ENCODE measurements around the gene ZNF804B.

DNA sequence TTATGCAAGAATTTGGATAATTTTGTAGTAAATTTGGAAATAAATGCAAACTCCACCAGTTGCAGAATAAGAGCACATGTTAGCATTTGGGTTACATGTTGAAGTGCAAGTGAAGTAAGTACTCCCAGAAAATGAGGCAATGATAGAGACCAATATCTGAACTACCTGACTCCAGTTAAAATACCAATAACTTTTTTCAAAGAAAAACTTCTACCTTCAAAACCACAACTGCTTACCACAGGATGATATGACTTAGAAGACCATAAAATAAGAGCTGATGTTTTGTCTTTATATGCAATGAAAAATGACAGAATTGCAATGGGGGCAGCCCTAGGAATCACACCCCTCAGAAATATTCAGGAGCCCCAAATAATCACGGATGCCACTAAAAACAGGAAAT is 597.6 kb downstream of the ZNF804B start:
- TF ChIP-seq, protein P1, sequence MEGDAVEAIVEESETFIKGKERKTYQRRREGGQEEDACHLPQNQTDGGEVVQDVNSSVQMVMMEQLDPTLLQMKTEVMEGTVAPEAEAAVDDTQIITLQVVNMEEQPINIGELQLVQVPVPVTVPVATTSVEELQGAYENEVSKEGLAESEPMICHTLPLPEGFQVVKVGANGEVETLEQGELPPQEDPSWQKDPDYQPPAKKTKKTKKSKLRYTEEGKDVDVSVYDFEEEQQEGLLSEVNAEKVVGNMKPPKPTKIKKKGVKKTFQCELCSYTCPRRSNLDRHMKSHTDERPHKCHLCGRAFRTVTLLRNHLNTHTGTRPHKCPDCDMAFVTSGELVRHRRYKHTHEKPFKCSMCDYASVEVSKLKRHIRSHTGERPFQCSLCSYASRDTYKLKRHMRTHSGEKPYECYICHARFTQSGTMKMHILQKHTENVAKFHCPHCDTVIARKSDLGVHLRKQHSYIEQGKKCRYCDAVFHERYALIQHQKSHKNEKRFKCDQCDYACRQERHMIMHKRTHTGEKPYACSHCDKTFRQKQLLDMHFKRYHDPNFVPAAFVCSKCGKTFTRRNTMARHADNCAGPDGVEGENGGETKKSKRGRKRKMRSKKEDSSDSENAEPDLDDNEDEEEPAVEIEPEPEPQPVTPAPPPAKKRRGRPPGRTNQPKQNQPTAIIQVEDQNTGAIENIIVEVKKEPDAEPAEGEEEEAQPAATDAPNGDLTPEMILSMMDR (IDR thresholded peaks at IDR 0.05), result no peak
- TF ChIP-seq POLR2A (IDR thresholded peaks at IDR 0.05), result no peak

All from right lobe of liver (tissue), 4 donors.